Fibroblast of peridontal ligament (primary cell): ENCODE measurements around the gene NUP210L.
"Not testable (repeated sequence)": the region's sequence is repeated elsewhere in the genome, so short reads cannot be mapped to it uniquely, and the experiment has no call there.

Source experiments
- DNase-seq: peaks from one replicate; pipeline ENCODE4 v3.0.0-alpha.2; 2010; ENCODE audit errors: extremely low read depth

Gene NUP210L

DNA sequence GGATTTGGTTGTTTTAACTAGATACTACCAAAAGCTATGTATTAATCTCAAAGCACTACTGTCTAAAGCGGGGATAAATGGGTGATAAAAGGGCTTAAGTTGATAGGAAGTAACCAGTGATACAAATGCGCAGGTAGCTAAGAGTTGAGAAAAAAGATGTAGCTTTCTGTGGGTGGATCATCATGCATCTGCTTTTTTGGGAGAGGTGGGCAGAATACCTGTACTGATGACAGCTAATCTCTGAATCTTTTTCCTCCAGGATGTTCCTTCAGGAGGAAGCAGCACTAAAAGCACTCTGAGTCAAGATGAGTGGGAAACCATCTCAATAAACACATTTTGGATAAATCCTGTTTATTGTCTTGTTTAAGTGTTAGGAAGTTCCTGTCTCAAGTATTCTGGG, 163.1 kb downstream of the NUP210L start:
- no peak for DNase-seq

DNA sequence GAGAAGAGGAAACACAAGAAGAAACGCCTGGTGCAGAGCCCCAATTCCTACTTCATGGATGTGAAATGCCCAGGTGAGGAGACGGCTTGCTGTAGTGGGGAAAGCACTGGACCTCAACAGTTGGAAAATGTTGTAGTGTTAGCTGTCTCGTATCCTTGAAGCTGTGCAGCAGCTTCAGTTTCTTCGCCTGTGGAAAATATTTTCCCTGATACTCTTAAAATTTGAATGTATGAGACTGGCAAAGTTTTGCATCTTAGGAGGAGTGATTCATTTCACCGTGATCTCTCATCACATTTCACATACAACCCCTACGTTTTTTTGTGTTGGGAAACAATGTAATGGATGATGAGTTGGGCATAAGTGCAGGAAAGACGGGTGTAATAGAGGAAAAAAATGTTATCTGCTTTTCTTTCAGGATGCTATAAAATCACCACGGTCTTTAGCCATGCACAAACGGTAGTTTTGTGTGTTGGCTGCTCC, 163.7 kb downstream of the NUP210L start:
- DNase-seq: no peak

DNA sequence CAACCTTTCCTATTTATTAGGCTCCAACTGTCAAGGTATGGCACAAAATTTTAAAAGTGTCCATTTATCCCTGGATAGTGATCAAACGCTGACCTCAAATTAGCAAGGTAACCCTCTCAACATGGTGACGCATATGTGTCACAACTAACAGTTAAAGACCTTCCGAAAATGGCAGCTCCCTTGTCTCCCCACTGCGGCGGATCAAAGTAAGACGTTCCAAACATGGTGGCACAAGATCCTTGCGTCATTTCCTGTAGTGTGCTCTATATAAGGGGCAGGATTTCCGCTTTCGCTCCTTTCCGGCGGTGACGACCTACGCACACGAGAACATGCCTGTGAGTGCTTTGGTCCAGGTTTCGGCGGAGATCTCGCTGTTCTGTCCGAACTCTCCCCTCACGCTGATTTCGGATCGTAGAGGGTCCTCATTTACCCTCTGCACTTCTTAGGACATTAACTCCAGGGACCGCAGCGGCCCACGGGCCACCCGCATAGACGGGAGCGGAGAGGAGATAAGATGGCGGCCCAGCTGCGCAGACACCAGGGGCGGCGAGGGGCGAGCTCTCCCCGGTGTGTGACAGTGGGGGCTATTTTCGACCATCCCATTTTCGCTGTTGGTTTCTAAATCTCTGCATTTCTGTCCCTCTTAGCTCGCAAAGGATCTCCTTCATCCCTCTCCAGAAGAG, 164.3 kb downstream of the NUP210L start, which contains the start of gene RPS27:
RPS27 (plus strand) TSS at position 295 of the 683 bp plus-strand sequence; CDS start at position 330, 35 bp downstream.
- peak; percentile 99 for DNase-seq

DNA sequence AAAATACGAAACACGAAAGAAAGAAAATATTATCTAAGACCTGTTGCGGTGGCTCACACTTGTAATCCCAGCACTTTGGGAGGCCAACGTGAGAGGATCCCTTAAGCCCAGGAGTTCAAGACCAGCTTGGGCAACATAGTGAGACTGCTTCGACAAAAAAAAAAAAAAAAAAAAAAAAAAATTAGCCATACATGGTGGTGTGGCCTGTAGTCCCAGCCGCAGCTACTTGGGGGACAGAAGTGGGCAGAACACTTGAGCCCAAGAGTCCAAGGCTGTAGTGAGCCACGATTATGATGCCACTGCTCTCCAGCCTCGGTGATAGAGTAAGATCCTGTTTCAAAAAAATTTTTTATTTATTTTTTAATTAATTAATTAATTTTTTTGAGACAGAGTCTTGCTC, 167.3 kb downstream of the NUP210L start:
- no peak for DNase-seq

DNA sequence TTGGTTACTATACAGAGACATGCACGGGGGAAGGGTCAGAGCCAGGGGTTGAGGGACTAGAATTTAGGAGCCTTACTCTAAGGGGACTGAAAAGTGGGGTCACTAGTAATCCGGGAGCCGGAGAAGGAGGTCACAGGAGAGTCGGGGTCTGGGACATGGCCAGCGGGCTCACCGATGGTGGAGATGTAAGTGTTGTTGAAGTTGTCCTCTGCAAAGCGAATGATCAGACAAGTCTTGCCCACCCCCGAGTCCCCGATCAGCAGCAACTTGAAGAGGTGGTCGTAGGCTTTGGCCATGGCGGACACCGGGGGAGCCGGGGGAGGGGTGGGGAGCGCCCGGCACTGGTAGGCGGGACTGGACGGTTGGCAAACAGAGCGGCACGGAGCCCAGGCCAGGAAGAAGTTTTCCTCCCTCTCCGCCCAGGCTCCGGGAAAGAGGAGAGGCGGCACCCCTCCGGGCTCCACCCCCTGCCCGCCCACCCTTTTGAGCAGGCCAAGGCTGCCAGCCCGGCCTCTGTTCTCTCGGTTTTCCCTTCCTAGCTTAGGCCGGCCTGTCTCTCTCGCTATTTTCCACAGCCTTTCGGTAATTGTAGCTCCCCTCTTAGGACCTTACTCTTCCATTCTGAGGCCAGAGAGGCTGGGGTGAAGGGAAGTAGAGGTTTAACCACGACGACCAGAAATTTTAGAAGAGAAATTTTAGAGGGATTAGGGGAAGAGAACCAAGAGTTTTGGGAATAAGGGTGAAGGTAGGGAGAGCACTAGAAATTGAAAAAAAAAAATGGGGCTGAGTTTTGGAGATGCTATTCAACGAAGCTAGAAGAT, 168.7 kb downstream of the NUP210L start, which contains the start of gene RAB13:
RAB13 (minus strand) TSS at position 399 of the 821 bp plus-strand sequence; CDS start at position 296, 103 bp downstream.
- DNase-seq: peak; percentile 82

DNA sequence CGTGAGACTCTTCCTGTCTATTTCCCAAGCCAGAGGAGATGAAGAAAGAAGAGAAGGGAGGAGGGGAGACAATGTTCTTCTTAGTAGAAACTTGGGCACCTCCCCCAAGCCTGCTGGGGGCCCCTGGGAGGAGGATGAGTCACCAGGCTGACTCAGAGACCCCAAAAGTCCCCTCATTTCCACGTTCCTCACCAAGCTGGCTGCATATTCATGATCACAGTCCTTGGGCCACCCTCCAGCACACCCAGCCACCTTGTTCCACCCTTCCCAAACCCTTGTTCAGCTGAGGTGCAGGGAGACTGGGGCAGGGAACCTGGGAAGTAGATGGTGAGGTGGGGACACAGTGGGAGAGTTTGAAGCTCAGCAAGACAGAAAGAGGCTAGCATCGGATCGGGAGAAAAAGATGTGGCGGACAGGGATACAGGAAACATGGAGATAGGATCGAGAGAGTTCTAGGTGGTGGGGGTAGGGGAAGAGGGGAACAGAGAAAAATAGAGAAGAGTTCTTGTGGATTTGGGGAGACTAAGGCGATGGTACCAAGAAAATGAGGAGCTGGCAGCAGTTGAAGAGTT, 169.4 kb downstream of the NUP210L start:
- peak; percentile 79 for DNase-seq

DNA sequence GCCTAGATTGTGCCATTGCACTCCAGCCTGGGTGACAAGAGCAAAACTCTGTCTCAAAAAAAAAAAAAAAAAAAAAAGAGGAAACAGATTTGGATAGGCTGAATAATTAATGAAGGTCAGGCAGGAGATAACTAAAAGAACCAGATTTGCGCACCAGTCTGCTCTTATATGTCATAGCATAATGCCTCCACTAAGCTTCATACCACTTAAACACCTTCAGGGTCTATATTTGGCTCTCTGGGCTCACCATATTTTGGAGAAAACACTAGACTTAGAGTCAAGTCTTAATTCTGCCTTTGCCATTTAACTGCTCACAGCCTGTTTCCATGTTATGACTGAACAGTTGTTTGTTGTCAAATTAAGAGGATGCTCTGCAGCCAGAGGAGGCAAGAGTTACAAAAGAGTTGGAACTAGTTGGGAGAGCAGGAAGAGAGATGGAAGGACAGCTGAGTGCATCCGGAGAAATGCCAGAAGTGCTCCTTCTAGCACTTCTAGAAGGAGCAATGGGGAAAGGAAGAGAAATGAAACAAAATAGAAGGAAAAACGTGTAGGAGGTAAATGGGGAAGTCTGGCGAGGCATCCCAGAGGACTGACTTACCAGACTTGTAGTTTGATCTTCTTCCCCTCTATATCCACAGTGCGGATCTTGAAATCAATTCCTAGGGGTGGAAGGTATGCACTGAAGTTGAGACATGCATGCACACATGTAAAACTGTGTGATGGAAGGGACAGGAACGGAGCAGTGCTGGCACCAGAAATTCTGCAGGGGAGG, 170.6 kb downstream of the NUP210L start:
- DNase-seq: no peak

DNA sequence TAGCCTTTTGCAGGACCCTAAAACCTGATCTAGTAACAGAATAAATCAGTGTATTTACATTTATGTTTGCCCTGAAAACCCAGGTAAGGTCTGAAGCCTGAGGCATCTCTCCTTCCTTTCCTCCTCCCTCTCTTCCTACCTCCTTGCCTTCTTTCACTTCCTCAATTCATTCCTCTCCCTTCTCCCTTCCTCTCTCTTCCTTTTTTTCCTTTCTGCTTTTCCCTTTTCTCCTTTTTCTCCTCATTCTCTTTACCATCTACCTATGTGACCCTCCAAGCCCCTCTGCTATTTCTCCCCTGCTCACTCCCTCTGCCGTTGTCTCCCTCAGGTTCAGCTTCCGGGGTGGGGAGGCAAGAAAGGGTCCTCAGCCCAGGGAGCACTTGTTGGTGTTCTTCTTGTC, 173.1 kb downstream of the NUP210L start:
- not testable (repeated sequence) for DNase-seq

DNA sequence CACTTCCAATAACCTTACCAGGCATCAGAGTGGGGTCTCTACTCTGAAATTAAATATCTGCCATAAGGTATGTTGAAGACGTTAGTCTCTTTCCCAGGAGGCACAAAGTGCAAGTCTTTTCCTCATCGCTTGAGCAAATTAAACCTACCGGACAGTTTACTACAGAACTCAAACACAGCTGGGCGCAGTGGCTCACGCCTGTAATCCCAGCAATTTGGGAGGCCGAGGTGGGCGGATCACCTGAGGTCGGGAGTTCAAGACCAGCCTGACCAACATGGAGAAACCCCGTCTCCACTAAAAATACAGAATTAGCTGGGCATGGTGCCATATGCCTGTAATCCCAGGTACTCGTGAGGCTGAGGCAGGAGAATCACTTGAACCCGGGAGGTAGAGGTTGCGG, 175.8 kb downstream of the NUP210L start:
- not testable (repeated sequence) for DNase-seq

DNA sequence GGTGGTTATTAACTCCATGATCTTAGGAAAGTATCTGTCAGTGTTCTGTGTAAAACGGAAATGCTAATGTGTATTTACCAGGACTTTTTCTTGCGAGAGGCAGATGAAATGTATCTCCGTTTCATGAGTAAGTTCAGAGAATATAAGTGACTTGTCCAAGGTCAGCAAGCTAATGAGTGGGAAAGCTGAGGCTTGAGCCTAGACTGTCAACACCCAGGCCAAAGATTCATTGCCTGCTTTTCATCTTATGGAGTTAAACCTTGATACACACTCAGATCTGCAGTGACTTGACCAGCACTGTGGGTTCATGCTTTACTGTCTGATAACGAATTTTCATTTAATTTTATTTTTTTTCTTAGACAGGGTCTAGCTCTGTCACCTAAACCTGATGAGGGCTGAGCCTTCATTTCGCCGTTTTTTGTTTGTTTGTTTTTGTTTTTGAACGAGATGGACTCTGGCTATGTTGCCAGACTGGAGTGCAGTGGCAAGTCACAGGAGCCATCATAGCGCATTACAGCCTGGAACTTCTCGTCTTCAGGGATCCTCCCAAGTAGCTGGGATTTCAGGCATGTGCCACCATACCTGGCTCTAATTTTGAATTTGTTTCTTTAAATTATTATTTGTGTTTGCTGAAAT, 176.5 kb downstream of the NUP210L start:
- DNase-seq: no peak

DNA sequence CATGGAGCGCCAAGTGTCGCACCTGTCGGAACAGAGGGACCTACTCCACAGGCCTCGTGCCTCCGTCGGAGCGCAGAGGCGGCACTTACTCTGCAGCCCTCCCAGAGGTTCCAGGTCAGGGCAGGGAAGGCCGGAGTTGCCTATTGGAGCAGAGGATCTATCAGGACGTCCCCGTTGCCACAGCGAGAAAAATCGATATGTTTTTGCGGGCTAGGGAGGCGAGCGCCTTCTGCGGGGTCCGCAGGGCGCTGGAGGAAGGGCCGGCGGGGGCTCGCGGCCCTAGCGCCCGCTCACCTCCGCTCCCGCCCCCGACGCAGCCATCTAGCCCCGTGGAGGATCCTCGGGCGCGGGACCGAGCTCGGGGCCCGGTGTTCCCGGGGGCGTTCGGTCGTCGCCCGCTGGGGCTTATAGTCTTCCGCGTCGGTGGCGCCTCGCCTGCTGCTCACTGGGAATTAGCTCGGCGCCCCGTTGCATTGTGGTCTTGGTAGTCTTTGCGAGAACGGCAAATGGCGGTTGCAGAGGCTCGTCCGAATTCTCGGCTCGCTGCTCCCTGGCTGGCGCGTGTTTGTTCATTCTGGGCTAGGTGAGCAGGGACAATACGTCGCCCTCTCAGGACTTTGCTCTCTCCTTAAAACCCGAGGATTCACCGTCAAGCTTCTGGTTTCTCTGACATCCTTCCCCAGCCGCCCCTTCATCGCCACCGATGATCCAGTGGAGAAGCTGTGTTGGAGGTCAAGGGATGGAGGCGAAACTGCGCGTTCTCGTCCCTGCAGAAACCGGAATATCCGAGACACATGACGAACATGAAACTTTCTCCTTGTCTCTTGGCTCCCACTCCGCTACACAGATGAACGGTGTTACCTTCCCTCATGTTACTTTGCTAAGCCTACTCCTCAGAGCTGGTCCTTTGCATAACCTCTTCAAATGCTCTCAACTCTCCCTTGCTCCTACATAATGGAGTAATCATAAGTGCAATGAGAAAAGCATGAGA, 177.3 kb downstream of the NUP210L start, which contains the start of gene JTB:
JTB (minus strand) TSS at position 425 of the 991 bp plus-strand sequence; CDS start at position 3, 422 bp downstream.
- DNase-seq: peak; percentile 77

DNA sequence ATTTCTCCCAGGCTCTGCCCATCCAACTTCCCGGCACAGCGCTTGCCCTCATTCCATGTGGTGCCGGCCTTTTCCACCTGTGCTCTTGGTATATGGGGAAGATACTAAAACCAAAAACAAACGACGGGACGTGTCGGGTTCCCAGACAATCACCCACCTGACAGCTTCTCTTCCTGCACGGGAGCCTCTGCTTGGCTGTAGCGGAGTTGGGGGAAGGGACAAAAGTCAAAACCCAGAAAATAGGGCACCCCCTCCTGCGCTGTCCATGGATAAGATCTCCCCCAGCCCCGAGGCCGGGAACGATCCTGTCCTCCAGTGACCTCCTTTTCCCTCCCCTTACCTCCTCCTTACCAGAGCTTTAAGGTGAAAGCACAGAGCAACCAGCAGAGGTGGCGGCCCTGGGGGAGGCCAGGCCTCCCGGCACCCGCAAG, 178.0 kb downstream of the NUP210L start:
- no peak for DNase-seq

DNA sequence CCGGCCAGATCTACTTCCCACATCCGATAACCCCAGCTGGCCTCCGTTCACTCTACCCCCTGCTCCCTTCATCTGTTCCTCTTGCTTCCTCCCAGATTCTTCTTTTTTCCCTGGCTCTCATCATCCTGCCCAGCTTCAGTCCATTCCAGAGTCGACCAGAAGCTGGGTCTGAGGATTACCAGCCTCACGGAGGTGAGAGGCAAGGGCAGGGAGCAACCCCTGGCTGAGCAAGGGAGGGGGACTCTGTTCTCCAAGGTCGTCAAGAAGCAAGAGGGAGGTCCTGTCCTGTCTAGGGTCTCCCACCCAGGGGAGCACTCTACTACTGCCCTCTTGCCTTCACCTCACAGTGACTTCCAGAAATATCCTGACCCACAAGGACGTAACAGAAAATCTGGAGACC, 181.3 kb downstream of the NUP210L start:
- DNase-seq: no peak

DNA sequence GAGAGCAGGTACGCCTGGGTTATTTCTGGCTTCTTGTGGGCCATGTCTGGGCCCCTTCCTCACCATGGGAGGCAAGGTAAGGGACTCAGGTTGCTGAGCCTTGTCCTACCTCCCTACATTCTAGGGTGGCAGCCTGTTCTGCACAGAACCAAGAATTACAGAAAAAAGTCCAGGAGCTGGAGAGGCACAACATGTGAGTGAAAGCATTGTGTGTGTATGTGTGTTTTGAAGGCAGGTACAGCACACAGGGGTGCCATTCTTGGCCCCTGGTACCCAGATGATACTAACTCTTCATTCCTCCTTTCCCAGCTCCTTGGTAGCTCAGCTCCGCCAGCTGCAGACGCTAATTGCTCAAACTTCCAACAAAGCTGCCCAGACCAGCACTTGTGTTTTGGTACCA, 181.8 kb downstream of the NUP210L start:
- no peak for DNase-seq

DNA sequence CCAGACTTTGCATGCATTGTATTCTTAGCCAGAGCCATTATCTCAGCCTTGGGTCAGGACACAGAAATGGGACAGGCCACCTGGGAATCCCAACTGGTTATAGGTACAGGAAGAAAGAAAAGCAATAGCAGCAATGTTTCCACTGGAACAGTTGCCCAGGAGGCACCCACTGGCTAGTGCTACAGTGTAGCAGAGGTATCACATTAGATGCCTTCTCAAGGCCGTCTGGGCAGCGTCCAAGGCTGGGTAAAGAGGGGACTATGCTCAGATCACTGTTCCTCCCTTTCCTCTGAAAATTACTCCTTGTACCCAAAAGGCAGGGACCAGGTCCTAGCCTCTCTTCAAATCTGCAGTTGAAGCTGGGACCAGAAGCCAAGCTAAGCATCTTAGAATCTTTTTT, 184.5 kb downstream of the NUP210L start:
- no peak for DNase-seq

DNA sequence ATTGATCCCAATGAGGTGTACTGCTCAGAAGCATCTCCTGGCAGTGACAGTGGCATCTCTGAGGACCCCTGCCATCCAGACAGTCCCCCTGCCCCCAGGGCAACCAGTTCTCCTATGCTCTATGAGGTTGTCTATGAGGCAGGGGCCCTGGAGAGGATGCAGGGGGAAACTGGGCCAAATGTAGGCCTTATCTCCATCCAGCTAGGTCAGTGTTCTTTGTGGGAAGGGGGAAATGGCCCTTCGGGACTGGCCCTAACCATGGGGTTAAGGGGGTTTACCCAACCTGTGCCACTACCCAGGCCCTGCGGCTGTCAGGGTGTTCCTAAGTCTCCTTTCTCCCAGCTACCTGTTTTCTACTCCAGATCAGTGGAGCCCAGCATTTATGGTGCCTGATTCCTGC, 185.9 kb downstream of the NUP210L start:
- no peak for DNase-seq

DNA sequence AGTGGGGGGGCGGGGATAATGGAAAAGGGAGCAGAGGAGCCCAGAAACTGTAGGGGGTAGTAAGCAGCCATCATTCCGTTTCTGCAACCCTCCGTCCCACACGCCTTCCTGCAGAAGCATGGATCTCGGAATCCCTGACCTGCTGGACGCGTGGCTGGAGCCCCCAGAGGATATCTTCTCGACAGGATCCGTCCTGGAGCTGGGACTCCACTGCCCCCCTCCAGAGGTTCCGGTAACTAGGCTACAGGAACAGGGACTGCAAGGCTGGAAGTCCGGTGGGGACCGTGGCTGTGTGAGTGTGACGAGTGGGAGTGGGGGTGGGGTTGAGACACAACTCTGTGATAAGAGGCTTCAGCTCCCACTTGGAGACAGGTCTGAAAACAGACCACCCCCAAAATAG, 186.5 kb downstream of the NUP210L start:
- no peak for DNase-seq

DNA sequence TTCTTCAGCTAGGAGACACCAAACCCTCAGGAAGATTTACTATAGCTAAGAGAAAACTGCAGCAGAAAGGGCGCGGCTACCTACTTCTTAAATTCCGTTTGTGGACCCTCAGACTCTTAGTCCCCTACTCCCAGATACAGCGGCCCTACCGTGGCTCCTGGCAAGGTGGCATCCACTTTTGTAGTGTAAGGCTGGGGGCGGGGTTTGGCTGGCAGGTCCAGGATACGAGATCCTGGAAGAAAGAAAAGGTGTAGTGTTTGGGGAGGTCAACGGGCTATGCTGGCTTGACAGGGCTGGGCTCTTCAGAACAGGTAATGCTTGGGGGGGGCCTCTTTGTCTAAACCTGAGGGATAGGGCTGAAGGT, 186.9 kb downstream of the NUP210L start:
- DNase-seq: no peak

DNA sequence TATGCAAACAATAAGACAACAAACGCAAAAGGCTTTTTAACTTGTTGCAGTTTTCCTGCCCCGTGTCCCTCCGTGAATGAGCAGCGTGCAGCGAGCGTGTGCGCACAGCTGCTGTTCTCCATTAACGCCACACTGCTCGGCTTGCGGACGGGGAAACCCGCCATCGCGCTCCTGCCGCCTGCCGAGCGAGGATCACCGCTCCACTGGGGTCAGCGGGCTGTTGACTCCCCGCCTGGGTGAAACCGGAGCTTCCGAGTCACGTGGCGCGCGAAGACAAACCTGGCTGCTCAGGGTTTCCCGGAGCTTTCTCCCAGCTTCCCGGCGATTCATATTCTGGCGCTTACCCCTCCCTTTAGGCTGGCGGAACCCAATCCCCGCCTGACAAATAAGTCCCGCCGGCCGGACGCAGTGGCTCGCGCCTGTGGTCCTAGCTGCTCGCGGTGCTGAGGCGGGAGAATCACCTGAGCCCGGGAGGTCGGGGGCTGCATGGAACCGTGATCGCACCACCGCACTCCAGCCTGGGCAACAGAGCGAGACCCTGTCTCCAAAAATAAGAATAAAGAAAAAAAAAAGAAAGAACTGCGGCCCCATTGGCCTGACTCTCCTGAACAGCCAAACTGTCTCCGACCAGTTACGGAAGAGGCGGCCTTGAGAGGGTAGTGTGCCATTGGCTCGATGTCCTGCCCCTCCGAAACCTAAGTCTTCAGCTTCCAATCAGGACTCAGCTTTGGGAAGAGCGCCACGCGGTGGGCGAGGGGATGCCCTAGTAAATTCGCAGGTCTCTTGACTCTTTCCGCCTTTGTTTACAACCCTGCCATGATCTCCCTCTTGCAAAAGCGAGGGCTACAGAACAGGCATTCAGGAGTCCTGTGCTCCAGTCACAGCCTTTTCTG, 187.5 kb downstream of the NUP210L start, which contains the start of gene CREB3L4:
CREB3L4 (plus strand) TSS at position 796 of the 893 bp plus-strand sequence. CDS start 624 bp downstream, outside the sequence.
- peak; percentile 98 for DNase-seq
